GM12891 (cell line): ENCODE results near the gene HOMER2.

Experiments used
- POLR2A ChIP-seq: IDR thresholded peaks from 2 replicates; pipeline ENCODE4 v1.6.1; 2011; ENCODE audit warnings: low read depth, low read length, control low read depth
- POLR2AphosphoS5 ChIP-seq: IDR thresholded peaks from 2 replicates; pipeline ENCODE4 v1.6.1; 2011; ENCODE audit warnings: low read depth, low read length, control low read depth
- POU2F2 ChIP-seq: IDR thresholded peaks from 2 replicates; pipeline ENCODE4 v1.6.1; 2011; ENCODE audit warnings: low read depth, mild to moderate bottlenecking, control low read depth, low read length, moderate library complexity
- SPI1 ChIP-seq: IDR thresholded peaks from 2 replicates; pipeline ENCODE4 v1.6.1; 2011; ENCODE audit warnings: low read depth, low read length, control low read depth

GRCh38 chr15:82808634-82809041, 143.9 kb downstream of the HOMER2 start:
- TF ChIP-seq POU2F2 (no peak), POLR2A (no peak), SPI1 (no peak), POLR2AphosphoS5 (no peak)
